NCI-H128 (cell line): ENCODE measurements around the gene COX5A.
A peak's percentile ranks its signal among the peaks of the same experiment; 100 is the strongest.

Experiments used
- DNase-seq: peaks from one replicate; lab custom pipeline; 2025; ENCODE audit not compliant: unreplicated experiment; lab: John Stamatoyannopoulos, UW

The COX5A gene

GRCh38 chr15:74937590-74938371, at the start of gene COX5A:
Gene COX5A (minus strand): TSS chr15:74938073. CDS start chr15:74938014, 59 bp downstream.
- DNase-seq: peak; percentile 68

- DNase-seq: no peak
Observed at GRCh38 chr15:74983725-74984231, 45.9 kb upstream of the COX5A start.

GRCh38 chr15:74982183-74982582, 44.3 kb upstream of the COX5A start:
- no peak for DNase-seq

GRCh38 chr15:74978503-74978902, 40.6 kb upstream of the COX5A start:
- peak; percentile 31 for DNase-seq

GRCh38 chr15:74978077-74978476, 40.2 kb upstream of the COX5A start:
- DNase-seq: no peak

- DNase-seq: no peak
Observed at GRCh38 chr15:74977599-74977998, 39.7 kb upstream of the COX5A start.

- no peak for DNase-seq
Observed at GRCh38 chr15:74976159-74976558, 38.3 kb upstream of the COX5A start.

- no peak for DNase-seq
Observed at GRCh38 chr15:74967670-74968069, 29.8 kb upstream of the COX5A start.

GRCh38 chr15:74964794-74965193, 26.9 kb upstream of the COX5A start:
- no peak for DNase-seq

GRCh38 chr15:74963213-74963612, 25.3 kb upstream of the COX5A start:
- no peak for DNase-seq

GRCh38 chr15:74962671-74963070, 24.8 kb upstream of the COX5A start:
- no peak for DNase-seq

GRCh38 chr15:74962219-74962618, 24.3 kb upstream of the COX5A start:
- DNase-seq: no peak

GRCh38 chr15:74961616-74962015, 23.7 kb upstream of the COX5A start:
- no peak for DNase-seq

- DNase-seq: no peak
Observed at GRCh38 chr15:74960995-74961588, 23.2 kb upstream of the COX5A start.

GRCh38 chr15:74960286-74960685, 22.4 kb upstream of the COX5A start:
- DNase-seq: no peak

GRCh38 chr15:74959586-74959939, 21.7 kb upstream of the COX5A start:
- DNase-seq: no peak

GRCh38 chr15:74958908-74959585, 21.2 kb upstream of the COX5A start:
- DNase-seq: no peak

GRCh38 chr15:74958320-74958907, 20.5 kb upstream of the COX5A start:
- DNase-seq: no peak

GRCh38 chr15:74957476-74958035, 19.7 kb upstream of the COX5A start:
- DNase-seq: no peak

- no peak for DNase-seq
Observed at GRCh38 chr15:74956648-74957475, 19.0 kb upstream of the COX5A start, which contains the start of gene RPP25. Gene RPP25 (minus strand): TSS chr15:74956772. CDS start chr15:74956583, 189 bp downstream.
